Measurements from ENCODE around the gene PITPNM3.

PITPNM3 gene

DNA sequence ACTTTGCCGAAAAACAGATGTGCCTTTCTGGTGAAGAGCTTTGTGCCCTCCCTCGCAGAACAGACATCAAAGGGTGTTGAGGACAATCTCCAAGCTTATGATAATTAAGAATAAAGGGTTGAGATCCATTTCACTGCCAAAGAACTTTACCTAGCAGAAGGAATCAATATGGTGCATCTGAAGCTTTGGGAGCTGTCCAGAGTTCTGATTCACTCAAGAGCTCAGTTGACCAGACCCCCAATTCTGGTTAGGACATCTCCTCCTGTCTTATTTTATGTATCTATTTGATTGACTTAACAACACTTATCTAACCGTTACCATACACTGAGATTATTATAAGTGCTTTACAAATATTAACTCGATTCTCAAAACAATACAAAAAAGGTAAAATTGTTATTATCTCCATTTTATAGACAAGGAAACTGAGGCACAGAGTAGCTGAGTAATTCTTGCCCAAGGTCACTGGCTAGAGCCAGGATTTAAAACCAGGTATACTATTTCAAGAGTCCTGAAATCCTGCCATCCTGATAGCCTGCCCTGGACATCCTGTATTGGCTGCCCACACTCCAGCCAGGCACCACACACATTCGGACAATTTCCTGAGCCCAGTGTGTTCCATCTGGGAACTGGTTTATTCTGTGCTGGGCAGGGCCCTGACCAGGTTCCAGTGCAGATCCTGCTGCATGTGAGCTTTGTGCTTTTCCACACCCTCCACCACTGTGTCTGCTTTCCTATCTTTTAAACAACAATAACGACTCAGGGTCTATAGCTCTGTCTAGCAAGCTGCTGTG, 29.8 kb downstream of the PITPNM3 start:
- no peak for DNase-seq (ENCODE audit: low spot score)
- FAIRE-seq, result no peak

GRCh38 chr17:6525731-6526130, 30.6 kb downstream of the PITPNM3 start:
- FAIRE-seq (no peak), DNase-seq (ENCODE audit: low spot score) (no peak)

- DNase-seq (ENCODE audit: low spot score) (no peak), FAIRE-seq (no peak)
Measured at GRCh38 chr17:6525141-6525540, 31.2 kb downstream of the PITPNM3 start.

- FAIRE-seq, result no peak
- peak; percentile 64 for DNase-seq (ENCODE audit: low spot score)
Measured at GRCh38 chr17:6524520-6524919, 31.8 kb downstream of the PITPNM3 start.

DNA sequence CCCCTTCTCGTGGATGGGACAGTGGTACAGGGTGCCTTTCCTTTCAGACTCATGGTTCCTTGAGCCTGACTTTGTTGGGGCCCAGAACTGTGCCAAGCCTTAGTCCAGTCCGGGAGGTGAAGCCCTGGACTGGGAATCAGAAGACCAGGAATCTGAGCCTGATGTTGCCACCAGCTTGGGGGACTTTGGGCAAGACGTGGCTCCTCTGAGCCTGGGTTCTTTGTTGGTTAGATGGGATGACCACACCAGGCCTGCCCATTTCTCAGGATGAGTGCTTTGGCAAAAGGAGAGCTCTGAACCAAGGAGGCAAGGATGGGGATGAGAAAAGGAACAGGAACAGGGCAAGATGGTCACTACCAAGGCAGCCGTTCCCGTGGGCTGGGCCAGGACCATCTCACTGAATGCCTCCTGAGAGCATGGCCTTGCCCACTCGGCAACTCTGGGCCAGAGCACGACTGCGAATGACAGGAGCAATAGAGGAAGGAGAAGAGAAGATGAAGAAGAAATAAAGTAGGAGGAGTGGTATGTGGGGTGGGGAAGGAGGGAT, 32.5 kb downstream of the PITPNM3 start:
- FAIRE-seq (no peak), DNase-seq (ENCODE audit: low spot score) (no peak)

- FAIRE-seq, result peak; percentile 71
- peak; percentile 75 for DNase-seq (ENCODE audit: low spot score)
Measured at GRCh38 chr17:6523330-6523729, 33.0 kb downstream of the PITPNM3 start.

GRCh38 chr17:6521586-6521985, 34.8 kb downstream of the PITPNM3 start:
- FAIRE-seq (no peak), DNase-seq (ENCODE audit: low spot score) (no peak)

- DNase-seq (ENCODE audit: low spot score) (no peak), FAIRE-seq (no peak)
Measured at GRCh38 chr17:6517062-6517461, 39.3 kb downstream of the PITPNM3 start.

DNA sequence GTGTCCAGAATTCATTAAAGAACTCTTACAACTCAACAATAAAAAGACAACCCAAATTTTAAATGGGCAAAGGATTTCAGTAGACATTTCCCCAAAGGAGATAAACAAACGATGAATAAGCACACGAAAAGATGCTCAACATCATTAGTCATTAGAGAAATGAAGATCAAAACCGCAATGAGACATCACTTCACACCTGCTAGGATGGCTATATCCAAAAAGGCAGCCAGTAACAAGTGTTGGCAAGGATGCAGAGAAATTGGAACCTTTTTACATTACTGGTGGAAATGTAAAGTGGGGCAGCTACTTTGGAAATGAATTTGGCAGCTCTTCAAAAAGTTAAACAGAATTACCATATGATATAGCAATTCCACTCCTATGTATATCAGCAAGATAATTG, 42.0 kb downstream of the PITPNM3 start:
- FAIRE-seq, result no peak
- DNase-seq (ENCODE audit: low spot score), result no peak

DNA sequence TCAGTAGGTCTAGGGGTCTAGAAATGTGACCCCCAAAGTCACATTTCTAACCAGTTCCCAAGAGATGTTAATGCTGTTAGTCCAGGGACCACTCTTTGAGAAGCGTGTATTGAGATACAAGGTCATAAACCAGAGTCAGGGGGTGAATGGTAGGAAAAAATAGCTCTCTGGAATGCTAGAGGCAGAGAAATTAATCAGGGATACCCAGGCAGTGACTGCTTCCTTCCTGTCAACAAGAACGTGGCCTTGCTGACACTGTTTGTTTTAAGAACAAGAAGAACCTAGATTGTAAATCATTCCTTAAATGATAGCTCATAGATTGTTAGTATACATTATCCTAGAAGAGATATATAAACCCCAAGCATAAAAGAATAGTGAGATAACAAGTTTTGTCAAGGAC, 43.8 kb downstream of the PITPNM3 start:
- DNase-seq (ENCODE audit: low spot score) (no peak), FAIRE-seq (no peak)

GRCh38 chr17:6510321-6510977, 45.9 kb downstream of the PITPNM3 start:
- DNase-seq (ENCODE audit: low spot score), result no peak
- FAIRE-seq, result no peak

DNA sequence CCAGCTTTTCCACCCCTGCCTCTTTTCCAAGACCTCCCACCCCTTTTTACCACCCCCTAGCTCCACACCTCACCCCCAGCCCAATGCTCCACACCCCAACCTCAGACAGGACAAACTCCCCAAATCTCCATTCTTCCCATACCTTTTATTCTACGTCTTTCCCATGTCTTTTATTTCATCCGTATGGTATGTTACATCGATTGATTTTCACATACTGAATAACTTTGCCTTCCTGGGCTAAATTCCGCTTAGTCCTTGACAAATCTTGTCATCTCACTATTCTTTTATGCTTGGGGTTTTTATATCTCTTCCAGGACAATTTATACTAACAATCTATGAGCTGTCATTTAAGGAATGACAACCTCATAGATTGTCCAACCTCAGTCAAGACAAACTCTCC, 46.4 kb downstream of the PITPNM3 start:
- DNase-seq (ENCODE audit: low spot score) (no peak), FAIRE-seq (no peak)

DNA sequence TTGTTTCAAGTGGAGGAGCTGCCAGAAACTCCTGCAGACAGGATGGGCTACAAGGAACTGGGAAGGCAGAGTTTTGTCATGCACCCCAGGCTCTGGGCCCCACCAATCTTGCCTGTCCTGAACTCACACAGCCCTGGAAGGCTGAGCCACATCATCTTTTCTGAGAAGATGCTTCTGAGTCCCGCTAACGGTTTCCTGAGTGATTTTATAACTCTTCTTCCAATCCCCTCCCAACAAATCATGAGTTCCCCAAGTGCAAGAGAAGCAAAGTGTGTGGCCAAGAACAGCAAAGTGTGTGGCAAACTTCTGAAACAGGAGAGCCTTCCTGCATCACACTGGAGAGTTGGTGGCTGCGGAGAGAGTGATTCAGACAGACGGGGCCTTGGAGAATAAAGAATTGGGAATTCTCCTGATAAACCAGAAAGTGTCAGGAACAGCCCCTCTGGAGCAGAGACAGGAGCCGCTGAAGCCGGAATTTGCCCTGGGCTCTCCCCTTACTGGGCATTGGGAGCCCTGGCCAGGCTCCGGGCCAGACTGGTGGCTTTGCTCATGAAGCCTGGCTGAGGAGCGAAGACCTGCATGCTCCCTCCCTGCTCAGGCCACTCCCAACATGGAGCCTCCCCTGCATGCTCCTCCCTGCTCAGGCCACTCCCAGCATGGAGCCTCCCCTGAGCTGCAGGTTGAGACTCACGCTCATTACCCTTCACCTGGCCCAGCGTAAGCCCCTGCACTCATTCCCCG, 47.2 kb downstream of the PITPNM3 start:
- no peak for DNase-seq (ENCODE audit: low spot score)
- no peak for FAIRE-seq

DNA sequence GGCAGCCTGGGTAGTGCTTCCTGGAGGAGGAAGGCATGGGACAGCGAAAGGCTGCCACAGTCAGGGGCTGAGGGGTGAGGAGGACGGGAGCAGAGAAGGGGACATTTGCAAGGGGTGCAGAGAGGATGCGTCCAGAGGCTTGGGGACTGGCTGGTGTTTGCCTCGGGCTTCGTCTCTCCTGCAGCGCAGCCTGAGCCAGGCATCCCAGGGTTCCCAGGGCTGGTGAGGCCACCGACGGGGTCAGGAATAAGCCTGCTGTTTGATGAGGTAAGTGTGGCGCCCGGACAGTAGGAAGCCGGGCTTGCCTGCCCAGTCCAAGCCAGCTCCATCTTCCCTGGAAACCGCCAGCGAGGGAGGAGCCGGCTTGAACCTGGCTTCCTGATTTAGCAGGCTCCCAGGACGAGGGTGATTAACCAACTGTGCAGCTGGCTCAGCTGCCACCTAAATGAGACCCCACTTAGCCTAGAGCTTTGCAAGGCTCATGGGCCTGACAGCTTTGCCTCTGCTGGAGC, 47.8 kb downstream of the PITPNM3 start:
- no peak for DNase-seq (ENCODE audit: low spot score)
- FAIRE-seq, result no peak

- DNase-seq (ENCODE audit: low spot score) (no peak), FAIRE-seq (no peak)
Measured at GRCh38 chr17:6508016-6508415, 48.3 kb downstream of the PITPNM3 start.

GRCh38 chr17:6507535-6507934, 48.8 kb downstream of the PITPNM3 start:
- DNase-seq (ENCODE audit: low spot score) (peak; percentile 86), FAIRE-seq (no peak)

GRCh38 chr17:6506679-6507231, 49.6 kb downstream of the PITPNM3 start:
- FAIRE-seq, result peak; percentile 65
- peak; percentile 85 for DNase-seq (ENCODE audit: low spot score)

GRCh38 chr17:6505425-6506142, 50.8 kb downstream of the PITPNM3 start:
- no peak for DNase-seq (ENCODE audit: low spot score)
- no peak for FAIRE-seq

DNA sequence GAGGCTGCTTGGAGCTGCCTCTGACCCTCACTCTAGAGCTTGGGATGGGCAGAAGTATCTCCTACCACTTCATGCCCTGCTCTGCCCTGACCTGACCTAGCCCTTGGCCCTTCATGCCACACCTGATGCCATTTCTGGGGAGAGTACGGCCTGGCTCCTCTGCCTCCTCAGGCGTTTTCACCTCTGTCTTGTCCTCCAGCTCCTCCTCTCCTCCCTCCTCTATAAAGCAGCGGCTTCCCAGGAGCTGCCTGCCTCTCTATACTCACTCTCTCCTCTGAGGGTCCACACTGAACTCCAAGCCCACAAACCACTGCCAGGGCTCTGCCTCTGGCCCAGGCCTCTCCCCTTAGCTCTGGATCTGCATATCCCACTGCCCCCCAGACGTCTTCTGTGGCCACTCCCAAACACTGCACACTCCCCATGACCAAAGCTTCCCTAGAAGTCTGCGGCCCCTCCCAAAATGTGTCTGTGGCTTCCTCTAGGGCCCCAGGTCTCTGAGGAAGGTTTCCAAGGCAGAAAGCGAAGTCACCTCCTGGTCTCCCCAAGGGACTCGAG, 52.6 kb downstream of the PITPNM3 start:
- DNase-seq (ENCODE audit: low spot score) (no peak), FAIRE-seq (no peak)

GRCh38 chr17:6502871-6503509, 53.4 kb downstream of the PITPNM3 start:
- FAIRE-seq (no peak), DNase-seq (ENCODE audit: low spot score) (no peak)
